ENCODE results near the gene RGS7. TPM values are rescaled to one million over a fixed set of nuclear protein-coding genes. Genes with fewer than 3 reads are reported as not detected.

RGS7 gene
- total and polyA plus RNA-seq, 2 of the 8 experiments (the other 6 are each of a cell fraction or from before 2014, with no cell fraction given) = 1.6 to 3.0 TPM

GRCh38 chr1:241271427-241271826 lies 85.6 kb downstream of the RGS7 start:
- Histone ChIP-seq H3K4me3 (ENCODE audit: extremely low read depth in 1 of 4, insufficient read depth in 2 of 4, low read depth in 3 of 4, low read length in 4 of 4) (no peak overlapping the region), H3K56ac (replicated peaks; ENCODE audit: insufficient read length, low read depth, low read length) (no peak overlapping the region), H3K9ac (replicated peaks in 1 of 4; ENCODE audit: extremely low read depth in 1 of 4, low read depth in 3 of 4, low read length in 3 of 4) (no peak overlapping the region), H2BK12ac (ENCODE audit: low read depth, low read length) (no peak overlapping the region), H2BK120ac (replicated peaks; ENCODE audit: low read depth, low read length) (no peak overlapping the region), H3K4ac (replicated peaks; ENCODE audit: insufficient read length, low read depth, low read length) (no peak overlapping the region), H3K4me2 (ENCODE audit: insufficient read depth in 1 of 2, low read depth in 2 of 2, low read length in 2 of 2) (no peak overlapping the region), H2AFZ (ENCODE audit: low read length) (no peak overlapping the region), H4K20me1 (replicated peaks in 1 of 2; ENCODE audit: control insufficient read depth in 1 of 2, insufficient read depth in 2 of 2, low read length in 2 of 2) (no peaks in the 10 kb centered on the region), H3K36me3 (ENCODE audit: control insufficient read depth in 2 of 4, insufficient read depth in 4 of 4, low read length in 3 of 4) (no peaks in the 10 kb centered on the region), H4K5ac (ENCODE audit: insufficient read length, low read depth, low read length) (no peak overlapping the region), H4K91ac (replicated peaks; ENCODE audit: insufficient read length, low read length) (no peak overlapping the region), H4K8ac (ENCODE audit: extremely low read depth, insufficient read depth, low read length) (no peak overlapping the region), H3K27ac (ENCODE audit: low read depth, low read length) (no peak overlapping the region), H3K79me1 (ENCODE audit: low read depth, low read length) (no peaks in the 10 kb centered on the region), H3K14ac (ENCODE audit: insufficient read length) (no peak overlapping the region), H2BK15ac (ENCODE audit: low read length) (no peak overlapping the region), H3K9me3 (ENCODE audit: insufficient read depth in 2 of 2, low read depth in 1 of 2, low read length in 1 of 2) (peaks cover 4 to 6% of the 10 kb centered on the region in 2 experiments; a peak in 3 of 4 replicates), H3K23ac (ENCODE audit: insufficient read length) (no peak overlapping the region), H2AK5ac (ENCODE audit: low read depth, low read length) (no peak overlapping the region), H3K27me3 (replicated peaks in 1 of 4; ENCODE audit: control insufficient read depth in 3 of 4, extremely low read depth in 1 of 4, insufficient read depth in 3 of 4, low read length in 3 of 4) (no peaks in the 10 kb centered on the region), H2BK20ac (ENCODE audit: low read length) (no peak overlapping the region), H2BK5ac (ENCODE audit: low read depth, low read length) (no peak overlapping the region), H3K79me2 (ENCODE audit: control insufficient read depth in 1 of 2, insufficient read depth in 2 of 2, low read length in 2 of 2) (no peaks in the 10 kb centered on the region), H3K4me1 (replicated peaks in 1 of 4; ENCODE audit: control insufficient read depth in 3 of 4, insufficient read depth in 4 of 4, low read length in 3 of 4) (no peaks in the 10 kb centered on the region), H3K18ac (ENCODE audit: extremely low read depth, low read length) (no peak overlapping the region), H3K23me2 (ENCODE audit: low read depth, low read length) (no peaks in the 10 kb centered on the region)
- POLR2A ChIA-PET (ENCODE audit: partially characterized antibody) = interaction anchor here (0.6 kb wide), 1 partner anchor 37 kb away, joined by 3 read pairs; no protein-coding TSS in a partner anchor
- 90% methylated on average over 1 of the region's 1 CpG; no CpG with 5 or more reads in 1 of the 2 experiments for WGBS, 2 experiments (ENCODE audit: extremely low coverage in 1 of 2, insufficient coverage in 1 of 2, insufficient read length in 1 of 2, insufficient replicate concordance in 2 of 2, low coverage in 1 of 2, low lambda C conversion rate in 2 of 2, missing lambda C conversion rate in 1 of 2)
- FAIRE-seq = no peak
- DNase-seq (ENCODE audit: low read depth in 1 of 2, low spot score in 2 of 2) = no peak
- CTCF ChIA-PET (ENCODE audit: partially characterized antibody) = no interaction called here
